K562 (cell line): Measurements from ENCODE around the gene CLEC18A. TPM values are rescaled to one million over a fixed set of nuclear protein-coding genes. Genes with fewer than 3 reads are reported as not detected.
"Not testable (repeated sequence)": the region's sequence is repeated elsewhere in the genome, so short reads cannot be mapped to it uniquely, and the experiment has no call there.

Experiments used
- ATAC-seq: fragments of 200-7000 bp; cut with Tn5 transposase; 3 replicates; pipeline ENCODE4 v1.9.1; 2020; ENCODE audit warnings: moderate library complexity
- BruUV-seq: library from RNA; stranded (reverse); fragments of 400-500 nt; replicated peaks from 2 replicates; lab custom pipeline; 2021; lab: Mats Ljungman, UMichigan
- CTCF ChIA-PET: fragments of 300-600 bp; formaldehyde crosslinking; extraction: SDS; loops from one replicate; lab custom pipeline; 2021; ENCODE audit warnings: low intra/inter-chr PET ratio; lab: Yijun Ruan, JAX
- POLR2A ChIA-PET: fragments of 300-600, 350-650 bp; sonication (Branson Sonifier 250); formaldehyde crosslinking; extraction: SDS; loops from one replicate; lab custom pipeline; 2021; ENCODE audit warnings: antibody characterized with exemption, inconsistent platforms; lab: Yijun Ruan, JAX
- DNase-seq, 4 experiments: peaks; one replicate each; pipeline versions ENCODE4 v3.0.0 to v3.0.0-alpha.2; 2011 to 2018; ENCODE audit warnings: low spot score in 3 of 4, mixed read lengths in 3 of 4; ENCODE audit errors: extremely low read depth in 1 of 4
- FAIRE-seq: peaks from 2 replicates; lab custom pipeline; 2011; peaks lifted over from hg19 to GRCh38; lab: Jason Lieb, UNC
- H2AFZ ChIP-seq: 2 replicates; pipeline ENCODE4 v1.6.0; 2011; ENCODE audit warnings: low read depth, low read length, control low read depth, inconsistent platforms
- H3K27ac ChIP-seq: fragments of 200-600 bp; 3 replicates; pipeline ENCODE4 v1.8.0; 2011; ENCODE audit warnings: low read depth, mild to moderate bottlenecking, control low read depth, inconsistent platforms, low read length, moderate library complexity, mixed read lengths; ENCODE audit errors: extremely low read depth
- H3K27me3 ChIP-seq, 2 experiments: fragments of 300-600 bp in 1 of 2; 2 replicates in 1 of 2; 3 replicates in 1 of 2; pipeline versions ENCODE4 v1.6.0 to v1.8.0; 2011; ENCODE audit warnings: inconsistent platforms in 2 of 2, low read length in 2 of 2, mild to moderate bottlenecking in 1 of 2, mixed read lengths in 1 of 2, moderate library complexity in 1 of 2; ENCODE audit not compliant: control insufficient read depth in 2 of 2, insufficient read depth in 2 of 2
- H3K36me3 ChIP-seq: fragments of 300-600 bp; 3 replicates; pipeline ENCODE4 v1.8.0; 2011; ENCODE audit warnings: mild to moderate bottlenecking, low read length, inconsistent platforms; ENCODE audit not compliant: control insufficient read depth, insufficient read depth
- H3K4me1 ChIP-seq, 2 experiments: fragments of 200-600 bp in 1 of 2; replicated peaks in 1 of 2; 2 replicates in 1 of 2; 3 replicates in 1 of 2; pipeline versions ENCODE4 v1.5.1 to v1.8.0; 2011; ENCODE audit warnings: inconsistent platforms in 2 of 2, low read length in 2 of 2, mild to moderate bottlenecking in 1 of 2, mixed read lengths in 1 of 2, moderate library complexity in 1 of 2; ENCODE audit not compliant: control insufficient read depth in 2 of 2, insufficient read depth in 2 of 2
- H3K4me2 ChIP-seq: 2 replicates; pipeline ENCODE4 v1.6.1; 2011; ENCODE audit warnings: low read length, control low read depth, inconsistent platforms, mixed read lengths; ENCODE audit not compliant: insufficient read depth
- H3K4me3 ChIP-seq: fragments of 200-600 bp; sonication (generic), shearing (Covaris generic); 2 replicates; pipeline ENCODE4 v1.5.1; 2016; ENCODE audit warnings: control low read depth, inconsistent platforms
- H3K79me2 ChIP-seq: fragments of 200-600 bp; 3 replicates; pipeline ENCODE4 v1.8.0; 2011; ENCODE audit warnings: low read length, inconsistent platforms; ENCODE audit not compliant: control insufficient read depth, insufficient read depth
- H3K9ac ChIP-seq, 2 experiments: 2 replicates each; pipeline versions ENCODE4 v1.6.0 to v1.6.1; 2011; ENCODE audit warnings: low read depth in 2 of 2, low read length in 2 of 2, control low read depth in 1 of 2, inconsistent platforms in 1 of 2, mild to moderate bottlenecking in 1 of 2, mixed read lengths in 1 of 2; ENCODE audit not compliant: insufficient read depth in 1 of 2
- H3K9me1 ChIP-seq: one replicate; pipeline ENCODE4 v1.6.0; 2011; ENCODE audit warnings: inconsistent platforms, mild to moderate bottlenecking, low read length, moderate library complexity; ENCODE audit not compliant: control insufficient read depth, insufficient read depth
- H3K9me3 ChIP-seq: replicated peaks from 2 replicates; pipeline ENCODE4 v1.5.1; 2011; ENCODE audit warnings: low read depth, low read length, inconsistent platforms; ENCODE audit not compliant: control insufficient read depth, insufficient read depth
- H4K20me1 ChIP-seq: replicated peaks from 2 replicates; pipeline ENCODE4 v1.6.1; 2011; ENCODE audit warnings: low read length, inconsistent platforms, mixed read lengths; ENCODE audit not compliant: control insufficient read depth, insufficient read depth
- WGBS: fragments of 100-300 bp; shearing (Covaris generic); methylation state at CpG from one replicate; pipeline ENCODE4 v1.1.6; 2016; ENCODE audit warnings: low coverage, mixed read lengths; ENCODE audit not compliant: insufficient coverage; ENCODE audit errors: missing lambda C conversion rate; 5-methylcytosine and 5-hydroxymethylcytosine counted together
- in situ Hi-C: fragments of 300-500 bp; cut with MboI; formaldehyde crosslinking; loops from 4 replicates; pipeline ENCODE4 v1.15.0; 2018; ENCODE audit warnings: inconsistent platforms, mixed read lengths
- intact Hi-C: fragments of 100-400 bp; cut with micrococcal nuclease; formaldehyde crosslinking; loops from 2 replicates; pipeline ENCODE4 v1.14.2; 2022
- polyA plus RNA-seq, 8 experiments: library from polyadenylated mRNA; depleted of rRNA in 4 of 8; stranded (reverse) in 5 of 8; unstranded in 3 of 8; fragments of >200 nt; fragmentation: Nextera tagmentation in 2 of 8; fragmentation: Illumina TruSeq in 1 of 8; extraction: Ambion mirVana in 2 of 8; extraction: Trizol in 1 of 8; gene quantifications; 2 replicates each; pipeline versions ENCODE4 v1.2.1 to v1.2.3, GENCODE V29; 2011 to 2014; ENCODE audit warnings: inconsistent platforms in 1 of 8, missing spikeins in 1 of 8
- total RNA-seq, 7 experiments: library from RNA; depleted of rRNA in 6 of 7; stranded (reverse); fragments of >200 nt in 6 of 7; fragmentation: Illumina TruSeq in 2 of 7; extraction: Trizol in 2 of 7; gene quantifications; 2 replicates each; pipeline versions ENCODE4 v1.2.1 to v1.2.3, GENCODE V29; 2011 to 2021; ENCODE audit warnings: low replicate concordance in 1 of 7

CLEC18A gene
- total and polyA plus RNA-seq, 9 of the 15 experiments (the other 6 are each of a cell fraction or from before 2014, with no cell fraction given), result 0.08 to 0.33 (median 0.23) TPM; not detected in 2

DNA sequence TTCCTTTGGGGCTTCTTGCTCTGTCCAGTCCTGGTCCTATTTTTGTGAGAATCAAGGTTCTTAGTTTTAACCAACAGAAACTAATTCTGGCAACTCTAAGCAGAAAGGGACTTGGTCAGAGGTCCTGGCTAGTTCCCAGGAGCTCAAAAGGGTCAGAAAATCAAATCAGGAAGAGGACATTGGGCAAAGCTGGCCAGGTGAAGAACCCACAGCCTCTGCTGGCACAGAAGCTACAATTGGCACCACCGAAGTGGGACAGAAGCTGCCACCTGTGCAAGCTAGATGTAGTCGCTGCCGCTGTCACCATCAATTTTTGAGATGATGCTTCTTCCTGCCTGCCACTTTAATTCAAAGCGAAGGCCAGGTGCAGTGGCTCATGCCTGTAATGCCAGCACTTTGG, 18.5 kb downstream of the CLEC18A start:
- H3K36me3 ChIP-seq, FAIRE-seq, ATAC-seq, H3K79me2 ChIP-seq, DNase-seq, H3K4me2 ChIP-seq, H3K9ac ChIP-seq, H4K20me1 ChIP-seq, BruUV-seq, H3K27ac ChIP-seq, POLR2A ChIA-PET, H3K4me3 ChIP-seq, H2AFZ ChIP-seq, H3K4me1 ChIP-seq, CTCF ChIA-PET, H3K27me3 ChIP-seq, H3K9me3 ChIP-seq, H3K9me1 ChIP-seq, intact Hi-C loops, in situ Hi-C loops: not testable (repeated sequence)
- 17% methylated on average over 1 of the region's 4 CpGs for WGBS

DNA sequence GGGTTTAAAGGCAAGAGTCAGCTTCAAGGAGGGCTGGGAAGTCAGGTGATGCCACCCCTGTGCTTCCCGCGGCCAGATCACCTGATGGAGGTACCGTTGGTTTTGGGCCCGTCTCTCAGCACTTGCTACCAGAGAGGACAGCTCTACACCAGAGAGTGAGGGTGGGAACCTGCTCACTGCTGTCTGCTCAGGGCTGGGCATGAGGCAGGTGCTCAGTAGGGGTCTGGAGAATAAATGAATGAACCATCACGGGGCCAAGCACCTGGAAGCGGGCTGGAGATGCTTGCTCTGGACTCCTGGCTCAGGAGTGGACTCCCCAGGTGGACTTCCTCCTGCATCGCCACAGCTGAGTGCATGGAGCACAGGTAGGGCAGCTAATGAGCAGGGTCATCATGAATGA, 21.0 kb downstream of the CLEC18A start:
- H3K4me3 ChIP-seq, H3K36me3 ChIP-seq, CTCF ChIA-PET, ATAC-seq, intact Hi-C loops, in situ Hi-C loops, H3K9me3 ChIP-seq, DNase-seq, H3K27me3 ChIP-seq, BruUV-seq, H4K20me1 ChIP-seq, H2AFZ ChIP-seq, H3K4me2 ChIP-seq, H3K9me1 ChIP-seq, H3K4me1 ChIP-seq, H3K27ac ChIP-seq, H3K79me2 ChIP-seq, H3K9ac ChIP-seq, FAIRE-seq, POLR2A ChIA-PET: not testable (repeated sequence)
- 0% methylated on average over 4 of the region's 7 CpGs for WGBS
